OCI-LY3 (cell line): ENCODE results near the gene ARL13A.

ENCODE experiments used
- EZH2phosphoT487 ChIP-seq: fragments of 200-600 bp; shearing (Covaris generic); IDR thresholded peaks from 2 replicates; pipeline ENCODE4 v1.6.1; 2018; ENCODE audit warnings: antibody characterized with exemption, mixed run types, low read depth
- TF ChIP-seq, protein P1 (sequence below): fragments of 200-600, 300-600 bp; sonication (generic); IDR thresholded peaks from 2 replicates; pipeline ENCODE4 v1.5.1; 2014; ENCODE audit warnings: antibody characterized with exemption, low read length, low read depth

- TF ChIP-seq, protein P1, sequence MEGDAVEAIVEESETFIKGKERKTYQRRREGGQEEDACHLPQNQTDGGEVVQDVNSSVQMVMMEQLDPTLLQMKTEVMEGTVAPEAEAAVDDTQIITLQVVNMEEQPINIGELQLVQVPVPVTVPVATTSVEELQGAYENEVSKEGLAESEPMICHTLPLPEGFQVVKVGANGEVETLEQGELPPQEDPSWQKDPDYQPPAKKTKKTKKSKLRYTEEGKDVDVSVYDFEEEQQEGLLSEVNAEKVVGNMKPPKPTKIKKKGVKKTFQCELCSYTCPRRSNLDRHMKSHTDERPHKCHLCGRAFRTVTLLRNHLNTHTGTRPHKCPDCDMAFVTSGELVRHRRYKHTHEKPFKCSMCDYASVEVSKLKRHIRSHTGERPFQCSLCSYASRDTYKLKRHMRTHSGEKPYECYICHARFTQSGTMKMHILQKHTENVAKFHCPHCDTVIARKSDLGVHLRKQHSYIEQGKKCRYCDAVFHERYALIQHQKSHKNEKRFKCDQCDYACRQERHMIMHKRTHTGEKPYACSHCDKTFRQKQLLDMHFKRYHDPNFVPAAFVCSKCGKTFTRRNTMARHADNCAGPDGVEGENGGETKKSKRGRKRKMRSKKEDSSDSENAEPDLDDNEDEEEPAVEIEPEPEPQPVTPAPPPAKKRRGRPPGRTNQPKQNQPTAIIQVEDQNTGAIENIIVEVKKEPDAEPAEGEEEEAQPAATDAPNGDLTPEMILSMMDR, result no peak
- TF ChIP-seq EZH2phosphoT487, result no peak
Observed at GRCh38 chrX:100939333-100939732, 30.2 kb upstream of the ARL13A start.
